ENCODE results near the gene HOXA5. TPM values are rescaled to one million over a fixed set of nuclear protein-coding genes. Genes with fewer than 3 reads are reported as not detected.

HOXA5 gene
- total RNA-seq, 1 donor from 2014 or later: 22.0 TPM

- peaks cover 54% of the 10 kb centered on the region for H3K27me3 ChIP-seq
- H3K4me3 ChIP-seq: peak within 1 kb of the TSS; percentile 55 to 71
Measured at GRCh38 chr7:27173956-27174873, 30.7 kb upstream of the HOXA5 start, which contains the start of gene HOXA10. HOXA10 (minus strand) TSS chr7:27174320; CDS start chr7:27174306, 14 bp downstream.

GRCh38 chr7:27173511-27173955 is 30.1 kb upstream of the HOXA5 start:
- peak in 1 of 2 donors; percentile 65 for DNase-seq (ENCODE audit: low spot score in 2 of 2)

More at GRCh38 chr7:27173956-27174873, 30.7 kb upstream of the HOXA5 start, which contains the start of gene HOXA10:
- Histone ChIP-seq H3K36me3 (no peaks in the 10 kb centered on the region), H3K27ac (peak within 1 kb of the TSS in 1 of 2 donors; percentile 37), H3K9me3 (no peaks in the 10 kb centered on the region), H3K4me1 (peaks cover 0 to 19% of the 10 kb centered on the region in 2 donors)
- no peak for TF ChIP-seq CTCF (IDR thresholded peaks at IDR 0.05)
- peak in 1 of 2 donors; percentile 62 for DNase-seq (ENCODE audit: low spot score in 2 of 2)
- intact Hi-C loops (cut with DNase I): no loop called here

GRCh38 chr7:27172823-27173510 is 29.5 kb upstream of the HOXA5 start:
- TF ChIP-seq CTCF (IDR thresholded peaks at IDR 0.05): no peak
- peak in 1 of 2 donors; percentile 65 for DNase-seq (ENCODE audit: low spot score in 2 of 2)

More at GRCh38 chr7:27173511-27173955, 30.1 kb upstream of the HOXA5 start:
- H3K27me3 ChIP-seq: peaks cover 59% of the 10 kb centered on the region
- H3K36me3 ChIP-seq: no peaks in the 10 kb centered on the region
- peak overlapping the region in 1 of 2 donors; percentile 37 for H3K27ac ChIP-seq
- intact Hi-C loops (cut with DNase I): no loop called here
- H3K4me3 ChIP-seq: peak overlapping the region; percentile 55 to 71
- H3K9me3 ChIP-seq: no peaks in the 10 kb centered on the region
- peaks cover 0 to 19% of the 10 kb centered on the region in 2 donors for H3K4me1 ChIP-seq
- no peak for TF ChIP-seq CTCF (IDR thresholded peaks at IDR 0.05)

GRCh38 chr7:27172315-27172774 is 28.9 kb upstream of the HOXA5 start:
- Histone ChIP-seq H3K36me3 (no peaks in the 10 kb centered on the region), H3K4me3 (peak overlapping the region in 1 of 2 donors; percentile 71), H3K27me3 (peaks cover 64% of the 10 kb centered on the region), H3K4me1 (peaks cover 0 to 19% of the 10 kb centered on the region in 2 donors), H3K27ac (no peak overlapping the region), H3K9me3 (no peaks in the 10 kb centered on the region)
- intact Hi-C loops (cut with DNase I): no loop called here
- DNase-seq (ENCODE audit: low spot score in 2 of 2): peak in 1 of 2 donors; percentile 58
- TF ChIP-seq CTCF (IDR thresholded peaks at IDR 0.05): no peak

More at GRCh38 chr7:27172823-27173510, 29.5 kb upstream of the HOXA5 start:
- intact Hi-C loops (cut with DNase I): no loop called here
- Histone ChIP-seq H3K4me1 (peaks cover 0 to 19% of the 10 kb centered on the region in 2 donors), H3K27ac (peak overlapping the region in 1 of 2 donors; percentile 37), H3K4me3 (peak overlapping the region; percentile 55 to 71), H3K36me3 (no peaks in the 10 kb centered on the region), H3K9me3 (no peaks in the 10 kb centered on the region), H3K27me3 (peaks cover 64% of the 10 kb centered on the region)

- H3K9me3 ChIP-seq: no peaks in the 10 kb centered on the region
- H3K4me3 ChIP-seq: no peak overlapping the region
- H3K27ac ChIP-seq: no peak overlapping the region
- no peak for TF ChIP-seq CTCF (IDR thresholded peaks at IDR 0.05)
- intact Hi-C loops (cut with DNase I): no loop called here
- H3K4me1 ChIP-seq: peaks cover 0 to 19% of the 10 kb centered on the region in 2 donors
- H3K27me3 ChIP-seq: peaks cover 70% of the 10 kb centered on the region
- no peaks in the 10 kb centered on the region for H3K36me3 ChIP-seq
- DNase-seq (ENCODE audit: low spot score in 2 of 2): peak in 1 of 2 donors; percentile 50
Measured at GRCh38 chr7:27171637-27172314, 28.3 kb upstream of the HOXA5 start.

Measured in ascending aorta (tissue), 2 donors.